HepG2 (cell line): ENCODE results near the gene FLT3LG. TPM values are rescaled to one million over a fixed set of nuclear protein-coding genes. Genes with fewer than 3 reads are reported as not detected.

Experiments
- ETV6 ChIP-seq: sonication (generic); formaldehyde crosslinking; conservative IDR thresholded peaks from 2 replicates; pipeline ENCODE4 v1.4.0; 2020; ENCODE audit warnings: missing genetic modification reagents
- HOXA9 ChIP-seq: sonication (generic); formaldehyde crosslinking; IDR thresholded peaks from 2 replicates; pipeline ENCODE4 v1.8.1; 2022; ENCODE audit warnings: missing genetic modification reagents, mild to moderate bottlenecking, moderate library complexity, borderline replicate concordance
- NR3C1 ChIP-seq: sonication (generic); formaldehyde crosslinking; IDR thresholded peaks from 2 replicates; pipeline ENCODE4 v1.4.0; 2020; ENCODE audit warnings: missing genetic modification reagents
- PHB2 ChIP-seq: fragments of 450-650 bp; IDR thresholded peaks from 2 replicates; pipeline ENCODE4 v1.6.1; 2018; ENCODE audit not compliant: partially characterized antibody
- SMAD9 ChIP-seq: sonication (generic); formaldehyde crosslinking; IDR thresholded peaks from 2 replicates; pipeline ENCODE4 v1.5.1; 2020; ENCODE audit warnings: mild to moderate bottlenecking, missing genetic modification reagents
- SOX6 ChIP-seq, 2 experiments: fragments of 450-650 bp in 1 of 2; sonication (generic) in 1 of 2; formaldehyde crosslinking in 1 of 2; IDR thresholded peaks; 2 replicates each; pipeline versions ENCODE4 v1.4.0 to v1.6.1; 2017 to 2020; ENCODE audit warnings: antibody characterized with exemption in 1 of 2, mild to moderate bottlenecking in 1 of 2, missing genetic modification reagents in 1 of 2
- TARDBP ChIP-seq: sonication (generic); formaldehyde crosslinking; IDR thresholded peaks from 2 replicates; pipeline ENCODE4 v1.8.0; 2022; ENCODE audit warnings: mild to moderate bottlenecking, missing genetic modification reagents
- TBL1XR1 ChIP-seq: fragments of 150-350 bp; IDR thresholded peaks from 2 replicates; pipeline ENCODE4 v1.6.1; 2014; ENCODE audit warnings: borderline replicate concordance, low read length; ENCODE audit not compliant: partially characterized antibody
- ZC3H4 ChIP-seq: sonication (generic); formaldehyde crosslinking; IDR thresholded peaks from 2 replicates; pipeline ENCODE4 v1.4.0; 2020; ENCODE audit warnings: missing genetic modification reagents, borderline replicate concordance
- ZFP41 ChIP-seq: sonication (generic); formaldehyde crosslinking; IDR thresholded peaks from 2 replicates; pipeline ENCODE4 v1.4.0; 2020; ENCODE audit warnings: mild to moderate bottlenecking, missing genetic modification reagents, borderline replicate concordance
- ZNF160 ChIP-seq: sonication (generic); formaldehyde crosslinking; IDR thresholded peaks from 2 replicates; pipeline ENCODE4 v1.8.0; 2022; ENCODE audit warnings: mild to moderate bottlenecking, inconsistent platforms, missing genetic modification reagents
- ZNF331 ChIP-seq: sonication (generic); formaldehyde crosslinking; IDR thresholded peaks from 2 replicates; pipeline ENCODE4 v1.4.0; 2020; ENCODE audit warnings: missing genetic modification reagents
- ZNF546 ChIP-seq: sonication (generic); formaldehyde crosslinking; conservative IDR thresholded peaks from 2 replicates; pipeline ENCODE4 v1.8.1; 2023; ENCODE audit warnings: mild to moderate bottlenecking, missing genetic modification reagents
- polyA plus RNA-seq, 8 experiments: library from polyadenylated mRNA; depleted of rRNA in 3 of 8; stranded (reverse) in 7 of 8; unstranded in 1 of 8; fragments of >200 nt; fragmentation: Illumina TruSeq in 4 of 8; extraction: Trizol in 4 of 8; gene quantifications; 2 replicates each; pipeline versions ENCODE4 v1.2.1 to v1.2.3, GENCODE V29; 2011 to 2016; ENCODE audit warnings: low read depth in 4 of 8, missing spikeins in 1 of 8, mixed read lengths in 1 of 8; ENCODE audit not compliant: insufficient read depth in 1 of 8
- total RNA-seq, 5 experiments: library from RNA; depleted of rRNA; stranded (reverse); fragments of >200 nt; fragmentation: Illumina TruSeq; extraction: Trizol; gene quantifications; 2 replicates each; pipeline ENCODE4 v1.2.3, GENCODE V29; 2016; ENCODE audit warnings: low read depth in 1 of 5
- TF ChIP-seq, protein P1 (sequence below): sonication (generic); formaldehyde crosslinking; IDR thresholded peaks from 2 replicates; pipeline ENCODE4 v1.8.1; 2023; ENCODE audit warnings: mild to moderate bottlenecking, missing genetic modification reagents
- TF ChIP-seq, protein P2 (sequence below): sonication (generic); formaldehyde crosslinking; IDR thresholded peaks from 2 replicates; pipeline ENCODE4 v1.5.0; 2020; ENCODE audit warnings: missing genetic modification reagents, mild to moderate bottlenecking, borderline replicate concordance
- TF ChIP-seq, protein P3 (sequence below): sonication (generic); formaldehyde crosslinking; IDR thresholded peaks from 2 replicates; pipeline ENCODE4 v1.5.0; 2020; ENCODE audit warnings: mild to moderate bottlenecking, missing genetic modification reagents, moderate library complexity
- TF ChIP-seq, protein P4 (sequence below): sonication (generic); formaldehyde crosslinking; IDR thresholded peaks from 2 replicates; pipeline ENCODE4 v1.4.0; 2020; ENCODE audit warnings: missing genetic modification reagents, borderline replicate concordance
- TF ChIP-seq, protein P5 (sequence below): sonication (generic); formaldehyde crosslinking; IDR thresholded peaks from 2 replicates; pipeline ENCODE4; 2020; ENCODE audit warnings: missing genetic modification reagents, mild to moderate bottlenecking, borderline replicate concordance

Gene FLT3LG
- total and polyA plus RNA-seq, 2 of the 13 experiments (the other 11 are each of a cell fraction or from before 2014, with no cell fraction given) = 1.5 to 2.6 TPM

DNA sequence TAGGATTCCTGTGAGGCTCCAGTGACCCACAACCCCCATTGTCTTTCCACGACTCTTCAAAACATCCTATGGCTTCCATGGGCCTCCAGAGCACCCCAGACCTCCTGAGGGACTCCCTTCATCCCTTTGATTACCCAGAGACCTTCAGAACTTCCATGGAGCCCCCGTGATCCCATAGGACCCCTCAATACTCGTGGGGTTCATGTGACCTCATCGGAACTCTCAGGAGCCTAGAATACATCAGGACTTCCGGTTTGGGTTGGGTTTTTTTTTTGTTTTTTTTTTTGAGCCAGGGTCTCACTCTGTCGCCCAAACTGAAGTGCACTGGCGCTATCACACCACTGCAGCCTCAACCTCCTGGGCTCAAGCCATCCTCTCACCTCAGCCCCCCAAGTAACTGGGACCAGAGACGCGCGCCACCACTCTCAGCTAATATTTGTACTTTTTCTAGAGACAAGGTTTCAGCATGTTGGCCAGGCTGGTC, 20.2 kb upstream of the FLT3LG start (continued):
- TF ChIP-seq, protein P1, sequence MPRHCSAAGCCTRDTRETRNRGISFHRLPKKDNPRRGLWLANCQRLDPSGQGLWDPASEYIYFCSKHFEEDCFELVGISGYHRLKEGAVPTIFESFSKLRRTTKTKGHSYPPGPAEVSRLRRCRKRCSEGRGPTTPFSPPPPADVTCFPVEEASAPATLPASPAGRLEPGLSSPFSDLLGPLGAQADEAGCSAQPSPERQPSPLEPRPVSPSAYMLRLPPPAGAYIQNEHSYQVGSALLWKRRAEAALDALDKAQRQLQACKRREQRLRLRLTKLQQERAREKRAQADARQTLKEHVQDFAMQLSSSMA (CRISPR knock-in tag) = no peak
- TF ChIP-seq PHB2 (no peak), TBL1XR1 (no peak), ZNF546 (CRISPR knock-in tag) (no peak), ZFP41 (no peak), SOX6 (IDR thresholded peaks at IDR 0.05) (no peak), SOX6 (CRISPR knock-in tag; IDR thresholded peaks at IDR 0.05) (no peak), HOXA9 (CRISPR knock-in tag) (no peak), SMAD9 (CRISPR knock-in tag) (no peak), ZC3H4 (CRISPR knock-in tag) (peak; percentile 71; the same call in 1 of the 2 replicates), ETV6 (no peak), TARDBP (CRISPR knock-in tag) (no peak), ZNF331 (no peak), ZNF160 (CRISPR knock-in tag) (no peak), NR3C1 (CRISPR knock-in tag) (no peak)
- TF ChIP-seq, protein P2, sequence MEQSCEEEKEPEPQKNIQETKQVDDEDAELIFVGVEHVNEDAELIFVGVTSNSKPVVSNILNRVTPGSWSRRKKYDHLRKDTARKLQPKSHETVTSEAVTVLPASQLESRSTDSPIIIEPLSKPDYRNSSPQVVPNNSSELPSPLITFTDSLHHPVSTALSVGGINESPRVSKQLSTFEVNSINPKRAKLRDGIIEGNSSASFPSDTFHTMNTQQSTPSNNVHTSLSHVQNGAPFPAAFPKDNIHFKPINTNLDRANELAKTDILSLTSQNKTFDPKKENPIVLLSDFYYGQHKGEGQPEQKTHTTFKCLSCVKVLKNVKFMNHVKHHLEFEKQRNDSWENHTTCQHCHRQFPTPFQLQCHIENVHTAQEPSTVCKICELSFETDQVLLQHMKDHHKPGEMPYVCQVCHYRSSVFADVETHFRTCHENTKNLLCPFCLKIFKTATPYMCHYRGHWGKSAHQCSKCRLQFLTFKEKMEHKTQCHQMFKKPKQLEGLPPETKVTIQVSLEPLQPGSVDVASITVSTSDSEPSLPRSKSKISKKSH (CRISPR knock-in tag) = no peak
- TF ChIP-seq, protein P3, sequence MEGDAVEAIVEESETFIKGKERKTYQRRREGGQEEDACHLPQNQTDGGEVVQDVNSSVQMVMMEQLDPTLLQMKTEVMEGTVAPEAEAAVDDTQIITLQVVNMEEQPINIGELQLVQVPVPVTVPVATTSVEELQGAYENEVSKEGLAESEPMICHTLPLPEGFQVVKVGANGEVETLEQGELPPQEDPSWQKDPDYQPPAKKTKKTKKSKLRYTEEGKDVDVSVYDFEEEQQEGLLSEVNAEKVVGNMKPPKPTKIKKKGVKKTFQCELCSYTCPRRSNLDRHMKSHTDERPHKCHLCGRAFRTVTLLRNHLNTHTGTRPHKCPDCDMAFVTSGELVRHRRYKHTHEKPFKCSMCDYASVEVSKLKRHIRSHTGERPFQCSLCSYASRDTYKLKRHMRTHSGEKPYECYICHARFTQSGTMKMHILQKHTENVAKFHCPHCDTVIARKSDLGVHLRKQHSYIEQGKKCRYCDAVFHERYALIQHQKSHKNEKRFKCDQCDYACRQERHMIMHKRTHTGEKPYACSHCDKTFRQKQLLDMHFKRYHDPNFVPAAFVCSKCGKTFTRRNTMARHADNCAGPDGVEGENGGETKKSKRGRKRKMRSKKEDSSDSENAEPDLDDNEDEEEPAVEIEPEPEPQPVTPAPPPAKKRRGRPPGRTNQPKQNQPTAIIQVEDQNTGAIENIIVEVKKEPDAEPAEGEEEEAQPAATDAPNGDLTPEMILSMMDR (CRISPR knock-in tag) = no peak
- TF ChIP-seq, protein P4, sequence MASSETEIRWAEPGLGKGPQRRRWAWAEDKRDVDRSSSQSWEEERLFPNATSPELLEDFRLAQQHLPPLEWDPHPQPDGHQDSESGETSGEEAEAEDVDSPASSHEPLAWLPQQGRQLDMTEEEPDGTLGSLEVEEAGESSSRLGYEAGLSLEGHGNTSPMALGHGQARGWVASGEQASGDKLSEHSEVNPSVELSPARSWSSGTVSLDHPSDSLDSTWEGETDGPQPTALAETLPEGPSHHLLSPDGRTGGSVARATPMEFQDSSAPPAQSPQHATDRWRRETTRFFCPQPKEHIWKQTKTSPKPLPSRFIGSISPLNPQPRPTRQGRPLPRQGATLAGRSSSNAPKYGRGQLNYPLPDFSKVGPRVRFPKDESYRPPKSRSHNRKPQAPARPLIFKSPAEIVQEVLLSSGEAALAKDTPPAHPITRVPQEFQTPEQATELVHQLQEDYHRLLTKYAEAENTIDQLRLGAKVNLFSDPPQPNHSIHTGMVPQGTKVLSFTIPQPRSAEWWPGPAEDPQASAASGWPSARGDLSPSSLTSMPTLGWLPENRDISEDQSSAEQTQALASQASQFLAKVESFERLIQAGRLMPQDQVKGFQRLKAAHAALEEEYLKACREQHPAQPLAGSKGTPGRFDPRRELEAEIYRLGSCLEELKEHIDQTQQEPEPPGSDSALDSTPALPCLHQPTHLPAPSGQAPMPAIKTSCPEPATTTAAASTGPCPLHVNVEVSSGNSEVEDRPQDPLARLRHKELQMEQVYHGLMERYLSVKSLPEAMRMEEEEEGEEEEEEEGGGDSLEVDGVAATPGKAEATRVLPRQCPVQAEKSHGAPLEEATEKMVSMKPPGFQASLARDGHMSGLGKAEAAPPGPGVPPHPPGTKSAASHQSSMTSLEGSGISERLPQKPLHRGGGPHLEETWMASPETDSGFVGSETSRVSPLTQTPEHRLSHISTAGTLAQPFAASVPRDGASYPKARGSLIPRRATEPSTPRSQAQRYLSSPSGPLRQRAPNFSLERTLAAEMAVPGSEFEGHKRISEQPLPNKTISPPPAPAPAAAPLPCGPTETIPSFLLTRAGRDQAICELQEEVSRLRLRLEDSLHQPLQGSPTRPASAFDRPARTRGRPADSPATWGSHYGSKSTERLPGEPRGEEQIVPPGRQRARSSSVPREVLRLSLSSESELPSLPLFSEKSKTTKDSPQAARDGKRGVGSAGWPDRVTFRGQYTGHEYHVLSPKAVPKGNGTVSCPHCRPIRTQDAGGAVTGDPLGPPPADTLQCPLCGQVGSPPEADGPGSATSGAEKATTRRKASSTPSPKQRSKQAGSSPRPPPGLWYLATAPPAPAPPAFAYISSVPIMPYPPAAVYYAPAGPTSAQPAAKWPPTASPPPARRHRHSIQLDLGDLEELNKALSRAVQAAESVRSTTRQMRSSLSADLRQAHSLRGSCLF = no peak
- TF ChIP-seq, protein P5, sequence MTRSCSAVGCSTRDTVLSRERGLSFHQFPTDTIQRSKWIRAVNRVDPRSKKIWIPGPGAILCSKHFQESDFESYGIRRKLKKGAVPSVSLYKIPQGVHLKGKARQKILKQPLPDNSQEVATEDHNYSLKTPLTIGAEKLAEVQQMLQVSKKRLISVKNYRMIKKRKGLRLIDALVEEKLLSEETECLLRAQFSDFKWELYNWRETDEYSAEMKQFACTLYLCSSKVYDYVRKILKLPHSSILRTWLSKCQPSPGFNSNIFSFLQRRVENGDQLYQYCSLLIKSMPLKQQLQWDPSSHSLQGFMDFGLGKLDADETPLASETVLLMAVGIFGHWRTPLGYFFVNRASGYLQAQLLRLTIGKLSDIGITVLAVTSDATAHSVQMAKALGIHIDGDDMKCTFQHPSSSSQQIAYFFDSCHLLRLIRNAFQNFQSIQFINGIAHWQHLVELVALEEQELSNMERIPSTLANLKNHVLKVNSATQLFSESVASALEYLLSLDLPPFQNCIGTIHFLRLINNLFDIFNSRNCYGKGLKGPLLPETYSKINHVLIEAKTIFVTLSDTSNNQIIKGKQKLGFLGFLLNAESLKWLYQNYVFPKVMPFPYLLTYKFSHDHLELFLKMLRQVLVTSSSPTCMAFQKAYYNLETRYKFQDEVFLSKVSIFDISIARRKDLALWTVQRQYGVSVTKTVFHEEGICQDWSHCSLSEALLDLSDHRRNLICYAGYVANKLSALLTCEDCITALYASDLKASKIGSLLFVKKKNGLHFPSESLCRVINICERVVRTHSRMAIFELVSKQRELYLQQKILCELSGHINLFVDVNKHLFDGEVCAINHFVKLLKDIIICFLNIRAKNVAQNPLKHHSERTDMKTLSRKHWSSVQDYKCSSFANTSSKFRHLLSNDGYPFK = no peak
